ENCODE measurements around the gene RNPEPL1.
"Not testable (repeated sequence)": the region's sequence is repeated elsewhere in the genome, so short reads cannot be mapped to it uniquely, and the experiment has no call there.

Gene RNPEPL1

GRCh38 chr2:240538031-240538780 lies 30.1 kb upstream of the RNPEPL1 start:
- no peak for DNase-seq

- not testable (repeated sequence) for DNase-seq
Measured at GRCh38 chr2:240539101-240539500, 29.2 kb upstream of the RNPEPL1 start.

- DNase-seq, result no peak
Measured at GRCh38 chr2:240539906-240540305, 28.4 kb upstream of the RNPEPL1 start.

GRCh38 chr2:240551288-240551687 lies 17.0 kb upstream of the RNPEPL1 start:
- no peak for DNase-seq

GRCh38 chr2:240551811-240552210 lies 16.5 kb upstream of the RNPEPL1 start:
- no peak for DNase-seq

GRCh38 chr2:240553956-240554480 lies 14.3 kb upstream of the RNPEPL1 start:
- DNase-seq, result no peak

GRCh38 chr2:240554767-240555493 lies 13.4 kb upstream of the RNPEPL1 start:
- DNase-seq, result no peak

- no peak for DNase-seq
Measured at GRCh38 chr2:240555541-240556250, 12.6 kb upstream of the RNPEPL1 start.

GRCh38 chr2:240556553-240557100 lies 11.7 kb upstream of the RNPEPL1 start:
- DNase-seq, result peak; percentile 65

GRCh38 chr2:240557101-240557751 lies 11.1 kb upstream of the RNPEPL1 start:
- DNase-seq, result no peak

GRCh38 chr2:240557808-240558207 lies 10.5 kb upstream of the RNPEPL1 start, which contains the start of gene ANKMY1:
TSS of gene ANKMY1 (minus strand) at chr2:240557988. CDS start at chr2:240557335, 653 bp downstream.
- DNase-seq, result peak; percentile 49

- no peak for DNase-seq
Measured at GRCh38 chr2:240558236-240558761, 10.0 kb upstream of the RNPEPL1 start.

- no peak for DNase-seq
Measured at GRCh38 chr2:240559286-240559685, 9.0 kb upstream of the RNPEPL1 start.

- peak; percentile 87 for DNase-seq
Measured at GRCh38 chr2:240560084-240560479, 8.2 kb upstream of the RNPEPL1 start, which contains the start of gene DUSP28. TSS of gene DUSP28 (plus strand) at chr2:240560357. CDS start at chr2:240560685, 328 bp downstream.

- DNase-seq, result peak; percentile 99
Measured at GRCh38 chr2:240560480-240561324, 7.6 kb upstream of the RNPEPL1 start.

- DNase-seq, result no peak
Measured at GRCh38 chr2:240561325-240561971, 6.8 kb upstream of the RNPEPL1 start.

GRCh38 chr2:240563231-240563630 lies 5.1 kb upstream of the RNPEPL1 start:
- not testable (repeated sequence) for DNase-seq

GRCh38 chr2:240563951-240564560 lies 4.2 kb upstream of the RNPEPL1 start:
- no peak for DNase-seq

GRCh38 chr2:240564561-240565332 lies 3.5 kb upstream of the RNPEPL1 start:
- no peak for DNase-seq

All from activated effector memory CD4-positive, alpha-beta T cell treated with Interleukin-2 at 50 U/mL for 16 hours (primary cell).